ENCODE measurements around the gene SOCS3.
"Not testable (repeated sequence)": the region's sequence is repeated elsewhere in the genome, so short reads cannot be mapped to it uniquely, and the experiment has no call there.

Gene SOCS3

GRCh38 chr17:78347453-78347852 lies 12.4 kb downstream of the SOCS3 start:
- no peak for DNase-seq

GRCh38 chr17:78346605-78347250 lies 13.1 kb downstream of the SOCS3 start:
- DNase-seq = no peak

- DNase-seq = no peak
Measured at GRCh38 chr17:78345791-78346494, 13.9 kb downstream of the SOCS3 start.

- no peak for DNase-seq
Measured at GRCh38 chr17:78345172-78345571, 14.7 kb downstream of the SOCS3 start.

GRCh38 chr17:78344666-78345065 lies 15.2 kb downstream of the SOCS3 start:
- no peak for DNase-seq

GRCh38 chr17:78343543-78344201 lies 16.2 kb downstream of the SOCS3 start:
- DNase-seq = no peak

- DNase-seq = no peak
Measured at GRCh38 chr17:78343187-78343542, 16.7 kb downstream of the SOCS3 start.

GRCh38 chr17:78342449-78343186 lies 17.3 kb downstream of the SOCS3 start:
- DNase-seq = no peak

- no peak for DNase-seq
Measured at GRCh38 chr17:78341559-78342448, 18.1 kb downstream of the SOCS3 start.

- no peak for DNase-seq
Measured at GRCh38 chr17:78340183-78340955, 19.5 kb downstream of the SOCS3 start.

- DNase-seq = no peak
Measured at GRCh38 chr17:78338486-78339259, 21.2 kb downstream of the SOCS3 start.

- no peak for DNase-seq
Measured at GRCh38 chr17:78337244-78338109, 22.4 kb downstream of the SOCS3 start.

- DNase-seq = no peak
Measured at GRCh38 chr17:78335209-78335608, 24.7 kb downstream of the SOCS3 start.

- no peak for DNase-seq
Measured at GRCh38 chr17:78332991-78333390, 26.9 kb downstream of the SOCS3 start.

- DNase-seq = not testable (repeated sequence)
Measured at GRCh38 chr17:78331355-78331754, 28.5 kb downstream of the SOCS3 start.

GRCh38 chr17:78330570-78331224 lies 29.2 kb downstream of the SOCS3 start:
- DNase-seq = no peak

GRCh38 chr17:78329263-78330059 lies 30.4 kb downstream of the SOCS3 start:
- DNase-seq = no peak

GRCh38 chr17:78327880-78328279 lies 32.0 kb downstream of the SOCS3 start:
- DNase-seq = no peak
